Activated CD4-positive, alpha-beta T cell treated with anti-CD3 and anti-CD28 coated beads for 4 hours (primary cell): Measurements from ENCODE around the gene MMP15.
"Not testable (repeated sequence)": the region's sequence is repeated elsewhere in the genome, so short reads cannot be mapped to it uniquely, and the experiment has no call there.

Experiments
- DNase-seq, 2 donors: peaks; one replicate each; pipeline ENCODE4 v3.0.0-alpha.2; 2020

The MMP15 gene

DNA sequence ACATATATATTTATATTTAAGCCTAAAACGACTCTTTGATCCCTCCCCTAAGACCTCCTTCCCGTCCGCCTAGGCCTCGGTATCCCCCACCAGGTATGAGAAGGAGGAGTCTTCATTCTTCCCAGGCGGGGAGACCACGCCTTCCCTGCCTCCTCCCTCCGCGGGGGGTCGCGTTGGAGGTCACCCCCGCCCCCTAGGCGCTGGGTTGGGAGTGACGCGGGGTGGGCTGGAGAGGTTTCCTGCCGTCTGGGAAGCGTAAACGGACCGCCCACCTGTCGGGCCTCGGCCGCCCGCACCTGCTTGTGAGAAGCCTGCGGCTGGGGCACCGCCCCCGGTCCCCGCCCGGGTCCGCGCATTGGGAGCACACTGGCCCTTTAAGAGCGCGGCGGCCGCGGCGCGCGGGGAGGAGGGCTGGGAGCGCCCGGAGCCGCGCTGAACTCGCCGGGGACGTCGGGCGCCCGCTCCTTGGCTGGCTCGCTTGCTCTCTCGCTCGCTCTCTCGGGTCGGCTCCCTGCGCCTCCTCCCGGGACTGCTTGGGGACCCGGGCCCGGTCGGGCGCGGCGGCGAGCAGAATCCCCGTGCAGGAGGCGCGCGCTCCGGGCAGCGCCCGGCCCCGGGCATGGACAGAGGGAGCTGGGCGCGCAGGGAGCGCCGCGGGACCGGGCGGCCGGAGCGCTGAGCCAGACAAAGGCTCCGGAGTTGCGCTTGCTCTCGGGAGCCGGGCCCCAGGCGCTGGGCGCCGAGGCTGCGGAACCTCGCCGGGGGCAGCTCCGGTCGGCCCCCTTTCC is at the start of gene MMP15:
Gene MMP15, plus strand, starts transcription at position 404 of the 788 bp plus-strand sequence. CDS start 597 bp downstream, outside the sequence.
- DNase-seq, result peak; percentile 64 to 69

DNA sequence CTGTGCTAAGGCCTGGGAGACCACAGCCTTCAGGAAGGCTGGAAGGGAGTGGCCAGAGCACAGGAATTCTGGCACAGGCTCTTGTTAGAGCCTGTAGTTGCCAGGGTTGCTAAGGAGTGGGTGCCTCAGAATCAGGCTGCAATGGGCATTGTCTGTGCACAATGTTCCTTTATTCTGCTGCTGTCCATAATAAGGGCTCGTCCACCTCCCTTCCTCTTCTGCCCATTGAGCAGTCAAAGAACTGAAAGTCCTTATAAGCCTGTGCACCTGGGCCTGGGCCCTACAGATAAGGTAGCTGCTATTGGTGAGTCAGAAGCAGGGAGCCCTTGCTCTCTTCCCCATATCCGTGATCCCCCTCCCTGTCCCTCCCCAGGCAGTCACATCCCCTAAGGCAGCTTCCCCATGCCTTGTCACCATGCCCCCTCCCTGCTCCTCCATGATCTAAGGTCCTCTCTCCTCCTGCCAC is 49.2 kb upstream of the MMP15 start:
- no peak for DNase-seq

DNA sequence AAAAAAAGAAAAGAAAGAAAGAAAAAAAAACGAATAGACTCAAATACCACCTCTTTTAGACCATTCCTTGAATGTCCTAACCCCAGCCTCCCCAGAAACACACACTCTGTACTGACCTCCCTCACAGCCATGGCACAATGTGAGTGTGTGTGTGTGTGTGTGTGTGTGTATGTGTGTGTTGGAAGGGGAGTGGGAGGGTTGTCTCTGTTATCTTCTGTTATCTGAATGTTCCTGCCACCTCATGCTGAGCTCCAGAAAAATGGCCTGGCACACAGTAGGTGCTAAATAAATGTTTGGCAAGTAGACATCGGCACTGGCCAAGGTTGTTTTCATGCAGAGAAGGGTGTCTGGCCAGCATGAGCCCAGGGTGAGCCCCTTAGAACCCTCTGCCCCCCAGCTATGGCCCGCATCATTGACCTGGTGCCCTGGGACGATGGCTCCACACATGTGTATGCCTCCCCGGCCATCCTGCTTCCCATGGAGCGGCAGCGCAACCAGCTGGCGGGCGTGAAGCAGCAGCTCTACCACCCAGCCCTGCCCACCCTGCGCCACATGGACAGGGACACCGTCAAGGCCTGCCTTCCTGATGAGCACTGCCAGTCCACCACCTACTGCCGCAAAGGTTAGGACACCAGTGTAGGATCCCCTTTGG is 48.0 kb upstream of the MMP15 start:
- DNase-seq, result no peak

DNA sequence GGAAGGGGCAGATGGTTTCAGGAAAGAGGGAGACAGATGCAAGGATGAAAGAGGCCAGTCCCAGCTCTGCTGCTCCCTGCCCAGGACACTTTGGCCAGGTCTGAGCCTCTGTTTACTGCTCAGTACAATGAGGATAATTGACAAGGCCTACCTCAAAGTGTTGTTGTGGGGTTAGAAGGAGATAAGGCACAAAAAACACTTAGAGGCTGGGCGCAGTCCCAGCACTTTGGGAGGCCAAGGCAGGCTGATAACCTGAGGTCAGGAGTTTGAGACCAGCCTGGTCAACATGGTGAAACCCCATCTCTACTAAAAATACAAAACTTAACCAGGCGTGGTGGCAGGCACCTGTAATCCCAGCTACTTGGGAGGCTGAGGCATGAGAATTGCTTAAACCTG is 47.5 kb upstream of the MMP15 start:
- not testable (repeated sequence) for DNase-seq

DNA sequence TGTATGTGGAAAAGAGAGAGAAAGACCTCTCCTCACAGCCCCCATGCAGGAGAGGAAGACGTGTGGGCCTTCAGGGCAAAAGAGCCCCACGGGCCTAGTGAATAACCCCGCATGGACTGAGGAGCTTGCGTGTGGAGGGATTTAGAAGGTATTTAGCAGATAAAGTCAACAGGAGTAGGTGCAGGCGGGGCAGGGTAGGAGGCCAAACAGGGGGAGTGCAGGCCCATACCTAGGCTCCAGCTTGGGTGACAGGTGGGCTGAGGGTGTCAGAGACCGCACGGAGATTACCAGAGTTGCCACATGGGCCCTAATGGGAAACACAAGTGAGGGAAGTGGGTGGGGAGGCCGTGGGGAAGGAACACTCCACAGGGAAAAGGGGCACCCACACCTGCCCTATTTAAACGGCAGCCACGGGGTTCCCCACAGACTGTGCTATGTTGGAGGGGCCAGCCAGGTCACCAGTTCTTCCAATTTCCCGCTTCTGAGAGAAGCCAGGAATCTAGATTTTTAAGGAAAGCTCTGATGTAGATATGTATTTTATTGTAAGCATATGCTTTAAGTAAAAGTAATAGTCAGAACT is 46.5 kb upstream of the MMP15 start:
- no peak for DNase-seq

DNA sequence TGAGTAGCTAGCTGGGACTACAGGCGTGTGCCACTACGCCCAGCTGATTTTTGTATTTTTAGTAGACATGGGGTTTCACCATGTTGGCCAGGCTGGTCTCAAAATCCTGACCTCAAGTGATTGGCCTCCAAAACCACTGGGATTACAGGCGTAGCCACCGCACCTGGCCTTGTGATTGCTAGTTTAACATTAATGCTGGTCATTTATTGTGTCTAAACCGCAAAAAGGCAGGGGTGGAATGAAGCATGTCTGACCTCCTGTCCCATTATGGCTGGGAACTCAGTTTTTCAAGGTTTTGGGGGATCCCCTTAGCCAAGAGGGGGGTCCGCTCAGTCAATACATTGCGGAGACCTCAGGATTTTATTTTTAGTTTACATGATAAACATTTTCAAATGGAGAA is 43.9 kb upstream of the MMP15 start:
- DNase-seq, result no peak

DNA sequence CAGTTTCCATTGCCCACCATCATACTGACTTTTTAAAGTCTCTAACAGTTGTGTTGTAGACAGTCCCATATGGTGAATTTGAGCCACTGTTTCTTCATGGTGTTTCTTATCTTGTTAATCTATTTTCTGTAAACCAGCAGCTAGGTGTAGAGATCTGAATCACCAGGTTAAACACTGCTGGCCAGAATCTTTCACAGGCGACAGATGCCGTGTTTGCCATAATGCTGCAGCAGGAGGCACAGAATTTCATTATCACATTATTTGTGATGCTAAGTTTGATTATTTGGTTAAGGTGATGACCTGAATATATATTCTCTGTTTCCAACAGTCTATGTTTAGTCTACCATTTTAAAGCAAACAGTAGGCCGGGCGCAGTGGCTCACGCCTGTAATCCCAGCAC is 43.2 kb upstream of the MMP15 start:
- no peak for DNase-seq

DNA sequence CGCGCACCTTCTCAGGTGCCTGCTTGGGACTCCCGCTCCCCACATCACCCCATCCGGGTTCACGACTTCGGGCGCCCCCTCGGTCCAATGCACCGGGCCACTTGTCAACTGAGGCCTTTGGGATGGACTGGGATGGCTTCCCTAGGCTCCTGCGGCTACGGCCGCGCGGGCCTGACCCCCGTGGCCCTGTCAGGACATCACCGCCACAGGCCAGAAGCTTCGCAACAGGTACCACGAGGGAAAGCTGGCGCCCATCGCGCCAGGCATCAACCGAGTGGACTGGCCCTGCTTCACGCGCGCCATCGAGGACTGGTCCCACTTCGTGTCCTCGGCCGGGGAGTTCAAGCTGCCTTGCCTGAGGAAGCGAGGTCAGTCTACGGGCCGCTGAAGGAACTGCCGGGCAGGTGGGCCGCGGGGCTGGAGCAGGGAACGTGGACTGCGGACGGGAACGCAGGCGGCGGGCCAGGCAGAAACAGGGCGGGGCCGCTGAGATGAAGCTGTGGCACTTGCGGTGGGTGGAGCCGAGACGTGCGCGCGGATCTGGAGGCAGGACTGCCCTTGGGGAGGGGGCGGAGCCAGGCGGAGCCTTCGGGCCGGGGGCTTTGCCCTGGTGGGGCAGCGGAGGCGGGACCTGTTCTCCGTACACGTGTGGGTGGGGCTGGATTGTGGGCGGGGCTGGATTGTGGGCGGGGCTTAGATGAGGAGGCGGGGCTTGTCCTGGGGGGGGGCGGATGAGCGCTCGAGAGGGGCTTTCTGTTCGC is 40.9 kb upstream of the MMP15 start:
- peak; percentile 92 to 94 for DNase-seq

DNA sequence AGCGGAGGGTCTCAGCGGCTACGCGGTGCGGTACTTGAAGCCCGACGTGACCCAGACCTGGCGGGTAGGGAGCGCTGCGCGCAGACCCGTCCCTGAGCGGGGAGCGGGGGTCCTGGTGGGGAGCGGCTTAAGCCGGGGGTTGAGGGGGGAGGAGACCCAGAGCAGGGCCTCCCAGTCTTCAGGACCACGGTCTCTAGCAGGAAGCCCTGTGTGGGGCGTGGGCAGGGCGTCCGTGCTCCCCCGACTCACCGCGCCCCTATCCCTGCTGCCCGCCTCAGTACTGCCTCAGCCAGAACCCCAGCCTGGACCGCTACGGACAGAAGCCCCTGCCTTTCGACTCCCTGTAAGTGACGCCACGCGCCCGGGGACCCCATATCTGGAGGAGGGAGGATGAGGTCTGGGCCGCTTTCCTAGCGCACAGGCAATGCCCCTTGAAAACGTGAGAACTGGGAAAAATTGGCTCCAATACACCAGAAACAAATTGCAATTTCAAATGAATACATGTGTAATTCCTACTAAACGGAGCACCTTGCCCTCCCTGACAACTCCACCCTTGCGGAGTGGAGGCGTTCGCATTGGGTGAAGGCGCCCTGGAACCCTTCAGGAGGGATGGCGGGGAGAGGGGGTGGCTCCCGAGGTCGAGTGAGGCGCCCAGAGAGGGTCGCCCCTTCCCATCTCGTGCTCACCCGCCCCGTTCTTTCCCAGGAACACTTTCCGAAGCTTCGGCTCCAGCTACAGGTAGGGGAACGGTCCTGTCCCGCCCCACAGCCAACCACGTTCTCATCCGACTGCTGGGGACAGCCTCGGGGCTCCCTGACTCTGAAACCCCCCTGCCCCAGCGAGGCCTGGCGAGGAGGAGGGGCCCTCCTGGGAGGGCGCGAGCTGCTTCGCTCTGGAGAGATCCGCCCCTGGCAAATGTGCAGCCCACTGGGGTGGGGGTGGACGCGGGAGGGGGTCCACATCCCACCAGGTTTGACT is 40.1 kb upstream of the MMP15 start:
- DNase-seq, result no peak

DNA sequence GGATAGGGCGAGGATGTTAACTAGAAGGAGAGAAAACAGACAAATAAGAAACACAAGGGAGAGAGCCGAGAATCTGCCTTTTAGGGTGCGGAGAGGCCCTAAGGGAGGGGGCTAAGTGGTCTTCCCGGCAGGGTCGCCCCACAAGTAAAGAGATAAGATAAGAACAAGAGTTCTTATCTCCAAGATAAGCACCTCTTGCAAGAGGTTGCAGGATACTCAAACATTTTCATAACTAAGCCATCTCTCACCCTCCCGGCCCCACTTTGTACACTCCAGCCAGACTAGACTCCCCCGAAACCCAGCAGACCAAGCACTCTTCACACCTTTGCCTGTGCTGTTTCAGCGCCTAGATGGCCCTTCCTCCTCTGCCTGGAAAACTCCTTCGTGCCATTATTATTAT is 39.4 kb upstream of the MMP15 start:
- no peak for DNase-seq

DNA sequence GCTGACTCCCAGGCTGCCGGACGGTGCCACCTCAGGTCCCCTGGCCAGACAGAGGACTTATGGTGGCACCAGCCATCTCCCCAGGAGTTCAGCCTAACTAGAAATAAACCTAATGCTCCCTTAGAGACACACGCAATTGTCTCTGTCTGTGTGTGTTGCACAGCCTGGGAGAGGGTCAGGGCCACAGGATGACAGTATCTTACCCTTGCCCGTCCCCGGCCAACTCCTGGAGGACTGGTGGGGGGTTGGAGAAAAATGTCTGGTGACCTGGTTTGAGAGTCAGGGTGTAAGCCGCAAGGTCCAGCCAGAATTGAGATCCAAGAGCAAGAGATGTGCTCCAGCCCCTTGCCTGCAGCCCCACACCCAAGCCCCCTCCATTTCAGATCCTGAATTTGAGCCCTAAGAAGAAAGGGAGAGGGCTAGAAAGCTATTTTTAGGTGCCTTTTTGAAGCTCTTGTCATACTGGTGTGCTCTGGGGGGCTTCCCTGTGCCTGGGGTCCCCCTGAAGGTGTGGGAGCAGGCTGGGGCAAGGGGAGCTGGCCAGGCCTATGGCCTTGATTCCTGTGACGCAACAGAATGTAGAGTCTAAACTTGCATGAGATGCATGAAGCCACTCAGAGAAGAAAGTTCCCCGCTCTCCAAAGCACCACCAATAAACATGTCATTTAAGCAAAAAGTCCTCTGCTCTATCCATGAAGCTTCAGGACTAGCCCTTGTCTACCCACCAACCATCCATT is 37.9 kb upstream of the MMP15 start:
- DNase-seq, result no peak

DNA sequence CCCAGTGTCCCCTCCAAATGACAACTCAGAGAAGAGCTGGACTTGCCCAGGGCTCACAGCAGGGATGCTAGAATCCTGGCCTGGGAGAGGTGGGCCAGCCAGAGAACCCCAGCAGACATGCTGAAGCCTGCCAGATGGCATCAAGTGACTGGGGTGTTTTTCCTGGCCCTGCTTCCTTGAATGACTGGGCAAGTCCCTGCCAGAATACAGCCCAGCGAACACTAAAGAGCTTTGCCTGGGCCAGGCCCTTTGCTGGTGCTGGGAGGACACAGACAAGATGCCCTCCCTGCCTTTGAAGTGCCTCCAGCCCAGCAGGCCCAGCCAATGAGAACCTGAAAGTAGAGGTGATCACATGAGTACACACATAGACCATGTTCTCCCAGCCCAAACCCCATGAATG is 36.6 kb upstream of the MMP15 start:
- DNase-seq, result no peak

DNA sequence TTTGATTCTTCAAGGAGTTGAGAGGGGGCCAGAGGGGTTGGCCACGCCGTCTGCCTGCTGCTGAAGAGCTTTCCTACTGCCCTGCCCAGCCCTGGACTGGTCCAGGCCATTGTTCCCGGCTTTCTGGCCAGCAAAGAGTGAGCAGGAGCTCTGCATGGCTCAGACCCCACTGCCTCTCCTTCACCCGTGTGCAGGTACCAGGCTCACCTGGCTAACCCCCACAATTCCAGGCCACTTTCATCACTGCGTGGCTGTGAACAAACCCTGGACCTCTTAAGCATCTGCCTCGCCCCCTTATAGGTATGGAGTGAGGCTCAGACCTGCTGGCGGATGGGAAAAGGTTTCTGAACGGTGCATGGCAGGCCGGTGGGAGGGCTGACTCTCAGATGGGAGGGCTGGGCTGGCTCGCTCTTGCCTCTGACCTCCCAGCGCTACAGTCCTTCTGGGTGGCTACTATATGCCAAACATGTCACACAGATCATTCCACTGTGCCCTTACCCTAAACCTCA is 33.9 kb upstream of the MMP15 start:
- no peak for DNase-seq

DNA sequence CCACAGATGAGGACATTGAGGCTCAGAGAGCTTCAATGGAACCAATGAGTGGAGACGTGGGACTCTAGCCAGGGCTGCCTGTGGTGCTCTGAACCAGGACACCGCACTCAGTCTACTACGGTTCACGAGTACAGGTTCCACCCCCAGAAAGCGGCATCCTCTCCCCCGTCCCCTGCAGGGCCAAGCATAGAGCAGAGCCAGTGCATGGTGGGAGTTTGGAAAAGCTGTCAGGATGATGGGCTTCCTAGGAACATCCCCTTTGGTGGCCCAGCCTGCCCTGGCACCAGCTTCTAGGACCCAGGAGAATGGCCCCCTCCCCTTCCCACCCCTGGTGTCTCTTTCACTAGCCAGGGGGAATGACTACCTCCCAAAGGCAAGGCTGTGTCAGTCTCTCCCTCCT is 33.5 kb upstream of the MMP15 start:
- no peak for DNase-seq

DNA sequence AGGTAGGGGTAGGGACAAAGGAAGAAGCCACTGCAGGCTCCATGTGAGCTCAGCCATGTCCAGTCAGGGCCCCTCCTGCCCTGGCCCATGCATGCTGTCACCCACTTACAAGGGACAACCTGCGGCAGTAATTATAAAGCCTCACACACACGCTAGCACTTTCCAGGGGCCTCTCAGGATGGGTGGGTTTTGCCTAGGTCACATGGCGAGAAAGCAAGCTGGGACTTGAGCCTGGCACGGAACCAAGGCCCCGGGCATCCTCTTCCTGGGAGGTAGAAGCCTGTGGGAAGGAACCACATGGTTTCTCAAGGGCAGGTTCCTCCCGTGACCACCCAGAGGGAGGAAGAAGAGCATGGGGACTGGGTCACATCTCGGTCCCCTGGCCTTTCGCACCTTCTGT is 32.1 kb upstream of the MMP15 start:
- DNase-seq, result no peak

DNA sequence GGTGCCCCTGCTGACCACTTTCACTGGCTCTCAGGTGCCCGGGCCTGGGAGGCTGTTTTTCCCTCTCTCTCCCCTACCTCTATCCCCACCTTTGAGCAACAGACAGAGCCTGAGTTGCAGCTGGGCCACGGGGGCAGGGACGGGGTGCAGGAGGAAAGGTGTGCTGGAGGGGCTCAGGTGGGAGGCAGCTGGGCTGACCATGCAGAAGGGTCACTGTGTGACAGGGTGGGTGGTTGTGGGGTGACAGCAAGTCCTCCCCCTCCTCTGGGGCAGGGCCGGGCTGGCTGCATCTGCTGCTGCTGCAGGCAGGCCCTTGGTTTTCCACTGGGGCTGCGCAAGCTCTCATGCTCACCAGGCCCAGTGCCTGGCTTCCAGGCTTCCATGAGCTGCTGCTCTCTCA is 31.7 kb upstream of the MMP15 start:
- DNase-seq, result no peak

DNA sequence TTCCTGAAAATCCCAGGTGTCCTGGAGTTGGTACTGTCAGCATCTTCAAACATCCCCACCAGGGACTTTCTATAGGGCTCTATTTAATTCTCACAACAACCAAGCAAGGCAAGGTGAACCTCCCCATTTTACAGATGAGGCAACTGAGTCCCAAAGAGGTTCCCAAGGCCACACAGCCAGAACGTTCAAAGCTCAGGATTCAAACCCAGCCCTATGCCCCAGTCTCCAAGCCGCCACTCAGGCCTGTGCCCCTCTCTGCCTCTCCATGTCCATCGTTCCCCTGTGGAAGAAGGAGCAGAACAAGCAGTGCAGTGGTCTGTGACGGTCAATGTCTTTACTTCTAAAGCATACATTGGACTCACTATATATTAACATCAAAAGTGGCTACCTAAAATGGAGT is 31.2 kb upstream of the MMP15 start:
- no peak for DNase-seq

DNA sequence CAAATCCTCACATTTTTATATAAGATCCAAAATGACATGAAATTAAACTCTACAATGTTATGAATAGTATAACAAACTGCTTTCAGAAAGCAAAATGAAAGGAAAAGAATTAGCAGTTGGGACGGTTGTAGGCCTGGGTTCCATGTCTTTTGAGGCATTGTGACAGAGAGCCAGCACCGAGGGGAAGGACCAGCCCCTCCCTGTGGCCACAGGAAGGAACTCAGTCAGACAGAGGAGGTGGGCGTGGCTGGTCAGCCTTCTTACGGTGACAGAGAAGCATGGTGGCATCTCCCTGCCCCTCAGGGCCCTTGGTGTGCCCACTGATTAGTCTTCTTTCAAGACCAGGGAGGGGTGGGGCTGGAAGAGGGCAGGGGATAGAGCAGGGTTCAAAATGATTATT is 30.8 kb upstream of the MMP15 start:
- DNase-seq, result peak; percentile 38 to 41

DNA sequence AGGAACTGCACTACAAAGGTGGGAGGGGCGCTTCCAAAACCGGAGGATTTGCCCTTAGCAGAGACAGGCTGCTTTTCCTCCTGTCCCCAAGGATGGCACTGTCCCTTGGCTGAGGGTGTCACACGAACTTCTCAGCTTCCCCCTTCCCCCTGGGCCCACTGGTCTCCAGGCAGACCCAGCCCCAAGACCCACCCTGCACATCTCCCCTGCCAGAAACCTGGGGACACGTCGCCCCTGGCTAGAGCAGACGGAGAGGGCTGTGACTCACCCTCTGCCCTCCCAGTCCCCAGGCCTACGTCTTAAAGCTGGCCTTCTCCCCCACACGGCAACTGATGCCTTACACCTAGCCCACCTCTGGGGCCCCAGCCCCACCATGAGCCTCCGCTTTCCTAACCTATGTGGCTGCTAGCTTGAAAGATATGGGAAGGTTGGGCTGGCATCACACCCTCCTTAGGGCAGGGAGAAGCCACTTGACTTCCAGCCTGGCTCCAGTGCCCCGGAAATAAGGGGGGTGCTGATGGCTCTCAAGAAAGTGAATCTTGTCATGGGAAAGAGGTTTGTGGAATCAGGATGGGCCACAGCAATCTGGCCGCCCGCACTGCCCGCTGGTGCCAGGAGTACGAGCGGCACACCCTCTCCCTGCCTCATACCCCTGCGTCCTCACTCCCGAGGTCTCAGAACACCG is 29.7 kb upstream of the MMP15 start:
- DNase-seq, result no peak

DNA sequence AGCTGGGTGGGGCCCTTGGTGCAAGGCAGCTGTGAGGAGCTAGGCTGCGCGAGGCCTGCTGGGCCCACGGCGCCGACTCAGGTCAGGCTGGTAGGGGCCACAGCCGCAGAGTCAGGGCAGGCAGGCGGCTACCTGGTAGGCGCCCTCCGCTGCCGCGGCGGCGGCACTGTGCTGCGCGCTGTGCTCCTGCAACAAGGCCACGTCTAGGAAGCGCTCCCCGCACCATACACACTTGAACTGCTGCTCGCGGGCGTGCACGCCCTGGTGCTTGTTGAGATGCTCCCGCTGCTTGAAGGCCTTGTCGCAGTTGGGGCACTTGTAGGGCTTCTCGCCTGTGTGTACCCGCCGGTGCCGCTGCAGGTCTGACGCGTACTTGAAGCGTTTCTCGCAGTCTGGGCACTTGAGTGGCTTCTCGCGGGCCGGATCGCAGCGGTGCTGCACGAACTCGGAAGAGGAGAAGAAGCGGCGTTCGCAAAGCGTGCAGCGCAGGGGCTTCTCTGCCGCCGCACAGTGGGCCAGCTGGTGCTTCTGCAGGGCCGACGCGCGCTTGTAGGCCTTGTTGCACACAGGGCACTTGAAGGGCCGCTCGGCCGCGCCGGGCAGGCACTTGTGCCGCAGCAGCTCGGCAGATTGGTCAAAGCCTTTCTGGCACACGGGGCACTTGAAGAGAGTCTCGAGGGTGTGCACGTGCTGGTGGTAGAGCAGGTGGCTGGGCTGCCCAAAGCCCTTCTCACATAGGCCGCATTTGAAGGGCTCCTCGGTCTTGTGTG is 29.0 kb upstream of the MMP15 start:
- DNase-seq, result no peak
